ENCODE data around the gene HOOK2. TPM values are rescaled to one million over a fixed set of nuclear protein-coding genes. Genes with fewer than 3 reads are reported as not detected.
"Not testable (repeated sequence)": the region's sequence is repeated elsewhere in the genome, so short reads cannot be mapped to it uniquely, and the experiment has no call there.

The HOOK2 gene
- total RNA-seq, 2 donors from 2014 or later = 14.9 to 19.3 TPM

GRCh38 chr19:12749938-12750521 lies 25.3 kb downstream of the HOOK2 start:
- peaks cover 9% of the 10 kb centered on the region for H3K36me3 Mint-ChIP-seq (ENCODE audit: low read depth)
- no peak overlapping the region for H3K4me3 Mint-ChIP-seq
- DNase-seq (no peak), ATAC-seq (peak; percentile 19)
- no peak overlapping the region for H3K27ac Mint-ChIP-seq
- no peaks in the 10 kb centered on the region for H3K9me3 ChIP-seq (ENCODE audit: control insufficient read depth, low read length, poor library complexity, severe bottlenecking)
- peaks cover 29% of the 10 kb centered on the region for H3K27me3 Mint-ChIP-seq
- peaks cover 8% of the 10 kb centered on the region for H3K4me1 Mint-ChIP-seq

GRCh38 chr19:12748489-12748888 lies 26.9 kb downstream of the HOOK2 start:
- Mint-ChIP-seq H3K4me3 (no peak overlapping the region), H3K27me3 (peaks cover 19% of the 10 kb centered on the region), H3K4me1 (peaks cover 7% of the 10 kb centered on the region), H3K27ac (no peak overlapping the region), H3K36me3 (ENCODE audit: low read depth) (peaks cover 9% of the 10 kb centered on the region)
- DNase-seq = no peak
- H3K9me3 ChIP-seq (ENCODE audit: control insufficient read depth, low read length, poor library complexity, severe bottlenecking) = no peaks in the 10 kb centered on the region
- ATAC-seq = no peak

DNA sequence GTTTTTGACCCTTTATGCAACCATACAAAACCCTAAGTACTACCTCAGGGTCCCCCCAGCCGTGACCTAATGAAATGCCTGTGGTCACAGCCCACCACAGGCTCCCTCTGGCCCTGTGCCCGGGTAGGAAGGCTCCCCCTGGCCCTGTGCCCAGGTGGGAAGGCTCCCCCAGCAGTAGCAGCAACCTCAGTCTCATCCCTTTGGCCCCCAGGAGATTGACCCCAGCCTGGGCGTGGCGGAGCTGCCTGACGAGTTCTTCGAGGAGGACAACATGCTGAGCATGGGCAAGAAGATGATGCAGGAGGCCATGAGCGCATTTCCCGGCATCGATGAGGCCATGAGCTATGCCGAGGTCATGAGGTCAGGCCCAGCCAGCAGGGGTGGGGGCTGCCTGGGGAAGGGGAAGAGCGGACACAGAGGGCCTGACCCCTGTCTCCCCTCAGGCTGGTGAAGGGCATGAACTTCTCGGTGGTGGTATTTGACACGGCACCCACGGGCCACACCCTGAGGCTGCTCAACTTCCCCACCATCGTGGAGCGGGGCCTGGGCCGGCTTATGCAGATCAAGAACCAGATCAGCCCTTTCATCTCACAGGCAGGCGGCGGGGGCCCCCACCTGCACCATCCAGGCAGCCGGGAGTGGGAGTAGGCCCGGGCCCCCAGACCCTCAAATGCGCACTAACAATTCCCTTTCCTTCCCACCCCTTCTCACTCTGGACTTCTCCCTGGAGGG lies 30.0 kb downstream of the HOOK2 start:
- Mint-ChIP-seq H3K36me3 (ENCODE audit: low read depth) (peaks cover 13% of the 10 kb centered on the region), H3K4me1 (peaks cover 6% of the 10 kb centered on the region), H3K27ac (no peak overlapping the region), H3K27me3 (peaks cover 6% of the 10 kb centered on the region), H3K4me3 (no peak overlapping the region)
- ATAC-seq (no peak), DNase-seq (no peak)
- no peaks in the 10 kb centered on the region for H3K9me3 ChIP-seq (ENCODE audit: control insufficient read depth, low read length, poor library complexity, severe bottlenecking)

- DNase-seq (no peak), ATAC-seq (no peak)
- Mint-ChIP-seq H3K36me3 (ENCODE audit: low read depth) (peaks cover 3% of the 10 kb centered on the region), H3K27me3 (no peaks in the 10 kb centered on the region), H3K27ac (peak overlapping the region; percentile 99), H3K4me1 (peaks cover 24% of the 10 kb centered on the region), H3K4me3 (peak overlapping the region; percentile 99)
- H3K9me3 ChIP-seq (ENCODE audit: control insufficient read depth, low read length, poor library complexity, severe bottlenecking) = no peaks in the 10 kb centered on the region
These were observed 37.5 kb downstream of the HOOK2 start for GRCh38 chr19:12737835-12738351.

DNA sequence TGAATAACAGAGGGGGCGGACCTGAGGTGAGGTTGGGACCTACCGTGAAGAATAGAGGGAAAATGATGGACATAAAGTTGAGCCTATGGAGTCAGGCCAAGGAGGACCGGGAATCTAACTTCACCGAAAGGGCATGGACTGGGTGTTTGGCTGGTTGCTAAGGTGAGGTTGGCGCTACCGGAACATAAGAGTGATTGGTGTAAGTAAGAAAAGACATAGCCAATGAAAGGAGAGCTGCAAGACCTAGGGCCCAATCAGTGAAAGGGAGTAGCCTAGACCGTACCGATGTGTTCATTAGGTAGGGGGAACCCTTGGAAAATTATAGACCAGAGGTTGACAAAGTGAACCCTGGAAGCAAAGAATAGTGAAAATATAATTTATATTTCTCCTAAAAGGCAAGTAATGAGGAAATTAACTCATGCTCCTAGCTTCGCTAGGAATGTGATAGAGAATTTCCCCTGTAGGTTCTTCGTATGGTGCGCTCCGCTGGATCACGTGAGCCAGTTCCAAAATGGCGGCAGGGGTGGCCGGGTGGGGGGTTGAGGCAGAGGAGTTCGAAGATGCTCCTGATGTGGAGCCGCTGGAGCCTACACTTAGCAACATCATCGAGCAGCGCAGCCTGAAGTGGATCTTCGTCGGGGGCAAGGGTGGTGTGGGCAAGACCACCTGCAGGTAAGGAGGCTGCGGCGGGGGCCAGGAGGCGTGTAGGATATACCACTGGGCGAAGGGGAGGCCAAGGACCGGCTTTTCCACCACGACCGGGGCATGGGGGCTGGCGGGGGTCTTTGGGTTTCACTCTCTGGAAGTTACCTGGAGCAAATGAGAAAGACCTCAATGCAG lies 38.1 kb downstream of the HOOK2 start, which contains the start of gene GET3:
Gene GET3, plus strand, starts transcription at position 503 of the 840 bp plus-strand sequence. Its CDS starts 9 bp downstream, at position 512.
- ATAC-seq (peak; percentile 81), DNase-seq (peak; percentile 63 to 66 (median 65))
- Mint-ChIP-seq H3K27ac (peak within 1 kb of the TSS; percentile 99), H3K4me1 (peaks cover 25% of the 10 kb centered on the region), H3K36me3 (ENCODE audit: low read depth) (no peaks in the 10 kb centered on the region), H3K4me3 (peak within 1 kb of the TSS; percentile 99), H3K27me3 (no peaks in the 10 kb centered on the region)
- no peaks in the 10 kb centered on the region for H3K9me3 ChIP-seq (ENCODE audit: control insufficient read depth, low read length, poor library complexity, severe bottlenecking)

- H3K4me1 Mint-ChIP-seq = peaks cover 29% of the 10 kb centered on the region
- H3K9me3 ChIP-seq (ENCODE audit: control insufficient read depth, low read length, poor library complexity, severe bottlenecking) = no peaks in the 10 kb centered on the region
- peak in 2 of 3 donors; percentile 15 to 29 for DNase-seq
- ATAC-seq = no peak
- peak overlapping the region; percentile 90 for H3K27ac Mint-ChIP-seq
- peaks cover 3% of the 10 kb centered on the region for H3K36me3 Mint-ChIP-seq (ENCODE audit: low read depth)
- no peaks in the 10 kb centered on the region for H3K27me3 Mint-ChIP-seq
- H3K4me3 Mint-ChIP-seq = peak overlapping the region; percentile 93
These were observed 41.8 kb downstream of the HOOK2 start for GRCh38 chr19:12733369-12734214.

DNA sequence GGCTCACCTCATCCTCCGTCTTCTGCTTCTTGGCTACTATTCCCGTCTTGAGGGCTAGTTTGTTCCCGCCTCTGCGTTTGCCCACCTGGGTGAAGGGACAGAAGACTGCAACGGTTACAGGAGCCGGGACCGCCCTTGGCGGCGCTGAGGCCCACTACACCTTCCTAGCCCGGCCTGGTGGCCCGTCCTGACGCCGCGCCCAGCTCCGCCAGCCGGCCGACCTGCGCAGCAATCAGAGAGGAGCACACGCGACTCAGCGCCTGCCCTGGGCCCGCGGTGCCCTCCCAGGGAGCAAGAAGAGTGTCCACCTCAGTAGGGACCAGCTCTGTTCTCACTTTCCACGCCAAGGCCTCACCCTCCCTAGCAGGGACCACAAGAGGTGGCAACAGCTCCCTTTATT lies 44.0 kb downstream of the HOOK2 start:
- no peak overlapping the region for H3K4me3 Mint-ChIP-seq
- no peak overlapping the region for H3K27ac Mint-ChIP-seq
- no peaks in the 10 kb centered on the region for H3K9me3 ChIP-seq (ENCODE audit: control insufficient read depth, low read length, poor library complexity, severe bottlenecking)
- H3K36me3 Mint-ChIP-seq (ENCODE audit: low read depth) = peaks cover 3% of the 10 kb centered on the region
- ATAC-seq = no peak
- H3K4me1 Mint-ChIP-seq = peaks cover 19% of the 10 kb centered on the region
- no peaks in the 10 kb centered on the region for H3K27me3 Mint-ChIP-seq
- no peak for DNase-seq

GRCh38 chr19:12730064-12730463 lies 45.3 kb downstream of the HOOK2 start:
- H3K4me1 Mint-ChIP-seq = peaks cover 19% of the 10 kb centered on the region
- H3K9me3 ChIP-seq (ENCODE audit: control insufficient read depth, low read length, poor library complexity, severe bottlenecking) = no peaks in the 10 kb centered on the region
- no peak for ATAC-seq
- H3K27ac Mint-ChIP-seq = peak overlapping the region; percentile 69
- peak overlapping the region; percentile 31 for H3K4me3 Mint-ChIP-seq
- peaks cover 3% of the 10 kb centered on the region for H3K36me3 Mint-ChIP-seq (ENCODE audit: low read depth)
- DNase-seq = no peak
- no peaks in the 10 kb centered on the region for H3K27me3 Mint-ChIP-seq

GRCh38 chr19:12727745-12728433 lies 47.5 kb downstream of the HOOK2 start:
- H3K9me3 ChIP-seq (ENCODE audit: control insufficient read depth, low read length, poor library complexity, severe bottlenecking) = no peaks in the 10 kb centered on the region
- Mint-ChIP-seq H3K4me3 (no peak overlapping the region), H3K4me1 (peaks cover 23% of the 10 kb centered on the region), H3K36me3 (ENCODE audit: low read depth) (peaks cover 3% of the 10 kb centered on the region), H3K27ac (peak overlapping the region; percentile 39), H3K27me3 (no peaks in the 10 kb centered on the region)
- DNase-seq (no peak), ATAC-seq (no peak)

GRCh38 chr19:12726988-12727316 lies 48.4 kb downstream of the HOOK2 start:
- peak overlapping the region; percentile 47 for H3K4me3 Mint-ChIP-seq
- peaks cover 23% of the 10 kb centered on the region for H3K4me1 Mint-ChIP-seq
- H3K27ac Mint-ChIP-seq = no peak overlapping the region
- no peak for DNase-seq
- peaks cover 3% of the 10 kb centered on the region for H3K36me3 Mint-ChIP-seq (ENCODE audit: low read depth)
- ATAC-seq = no peak
- no peaks in the 10 kb centered on the region for H3K27me3 Mint-ChIP-seq
- no peaks in the 10 kb centered on the region for H3K9me3 ChIP-seq (ENCODE audit: control insufficient read depth, low read length, poor library complexity, severe bottlenecking)

DNA sequence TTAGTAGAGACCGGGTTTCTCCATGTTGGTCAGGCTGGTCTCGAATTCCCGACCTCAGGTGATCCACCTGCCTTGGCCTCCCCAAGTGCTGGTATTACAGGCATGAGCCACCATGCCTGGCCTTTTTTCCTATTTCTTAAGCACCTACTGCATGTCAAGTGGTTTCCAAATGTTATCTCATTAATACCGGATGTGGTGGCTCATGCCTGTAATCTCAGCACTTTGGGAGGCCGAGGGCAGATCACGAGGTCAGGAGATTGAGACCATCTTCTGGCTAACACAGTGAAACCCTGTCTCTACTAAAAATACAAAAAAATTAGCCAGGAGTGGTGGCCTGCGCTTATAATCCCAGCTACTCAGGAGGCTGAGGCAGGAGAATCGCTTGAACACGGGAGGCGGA lies 49.7 kb downstream of the HOOK2 start:
- not testable (repeated sequence) for H3K36me3 Mint-ChIP-seq (ENCODE audit: low read depth); H3K9me3 ChIP-seq (ENCODE audit: control insufficient read depth, low read length, poor library complexity, severe bottlenecking); H3K4me3 Mint-ChIP-seq; DNase-seq; H3K27ac Mint-ChIP-seq; H3K27me3 Mint-ChIP-seq; ATAC-seq
- peaks cover 33% of the 10 kb centered on the region for H3K4me1 Mint-ChIP-seq
